Measurements from ENCODE around the gene MGAT5B. TPM values are rescaled to one million over a fixed set of nuclear protein-coding genes. Genes with fewer than 3 reads are reported as not detected.
"Not testable (repeated sequence)": the region's sequence is repeated elsewhere in the genome, so short reads cannot be mapped to it uniquely, and the experiment has no call there.

MGAT5B gene
- total and polyA plus RNA-seq, 9 donors, result 0.40 to 1.1 (median 0.87) TPM

- Histone ChIP-seq H3K4me3 (ENCODE audit: low read length) (peak overlapping the region; percentile 29), H3K36me3 (ENCODE audit: control insufficient read depth, insufficient read depth, low read length) (no peaks in the 10 kb centered on the region), H3K4me1 (ENCODE audit: control insufficient read depth, insufficient read depth, low read length) (peaks cover 25% of the 10 kb centered on the region), H3K27me3 (ENCODE audit: control insufficient read depth, insufficient read depth, low read length) (peaks cover 45% of the 10 kb centered on the region), H3K27ac (ENCODE audit: low read length) (no peak overlapping the region), H3K9me3 (replicated peaks; ENCODE audit: control insufficient read depth, low read depth, low read length) (no peaks in the 10 kb centered on the region)
- peak; percentile 54 for DNase-seq
- 4% methylated on average over 33 of the region's 45 CpGs for WGBS (ENCODE audit: insufficient coverage)
Measured at GRCh38 chr17:76968707-76969597, 100.7 kb downstream of the MGAT5B start.

GRCh38 chr17:76969598-76970172, 101.5 kb downstream of the MGAT5B start:
- no peaks in the 10 kb centered on the region for H3K9me3 ChIP-seq (replicated peaks; ENCODE audit: control insufficient read depth, low read depth, low read length)
- DNase-seq, result peak; percentile 39
- H3K36me3 ChIP-seq (ENCODE audit: control insufficient read depth, insufficient read depth, low read length), result no peaks in the 10 kb centered on the region
- H3K27me3 ChIP-seq (ENCODE audit: control insufficient read depth, insufficient read depth, low read length), result peaks cover 45% of the 10 kb centered on the region
- peaks cover 25% of the 10 kb centered on the region for H3K4me1 ChIP-seq (ENCODE audit: control insufficient read depth, insufficient read depth, low read length)
- H3K4me3 ChIP-seq (ENCODE audit: low read length), result peak overlapping the region; percentile 29
- 3% methylated on average over 6 of the region's 13 CpGs for WGBS (ENCODE audit: insufficient coverage)
- no peak overlapping the region for H3K27ac ChIP-seq (ENCODE audit: low read length)

GRCh38 chr17:76970228-76970627, 102.0 kb downstream of the MGAT5B start:
- DNase-seq; H3K4me3 ChIP-seq (ENCODE audit: low read length); H3K36me3 ChIP-seq (ENCODE audit: control insufficient read depth, insufficient read depth, low read length); H3K9me3 ChIP-seq (replicated peaks; ENCODE audit: control insufficient read depth, low read depth, low read length); H3K27ac ChIP-seq (ENCODE audit: low read length): not testable (repeated sequence)
- H3K27me3 ChIP-seq (ENCODE audit: control insufficient read depth, insufficient read depth, low read length), result peaks cover 45% of the 10 kb centered on the region
- 88% methylated on average over 1 of the region's 5 CpGs for WGBS (ENCODE audit: insufficient coverage)
- peaks cover 25% of the 10 kb centered on the region for H3K4me1 ChIP-seq (ENCODE audit: control insufficient read depth, insufficient read depth, low read length)

DNA sequence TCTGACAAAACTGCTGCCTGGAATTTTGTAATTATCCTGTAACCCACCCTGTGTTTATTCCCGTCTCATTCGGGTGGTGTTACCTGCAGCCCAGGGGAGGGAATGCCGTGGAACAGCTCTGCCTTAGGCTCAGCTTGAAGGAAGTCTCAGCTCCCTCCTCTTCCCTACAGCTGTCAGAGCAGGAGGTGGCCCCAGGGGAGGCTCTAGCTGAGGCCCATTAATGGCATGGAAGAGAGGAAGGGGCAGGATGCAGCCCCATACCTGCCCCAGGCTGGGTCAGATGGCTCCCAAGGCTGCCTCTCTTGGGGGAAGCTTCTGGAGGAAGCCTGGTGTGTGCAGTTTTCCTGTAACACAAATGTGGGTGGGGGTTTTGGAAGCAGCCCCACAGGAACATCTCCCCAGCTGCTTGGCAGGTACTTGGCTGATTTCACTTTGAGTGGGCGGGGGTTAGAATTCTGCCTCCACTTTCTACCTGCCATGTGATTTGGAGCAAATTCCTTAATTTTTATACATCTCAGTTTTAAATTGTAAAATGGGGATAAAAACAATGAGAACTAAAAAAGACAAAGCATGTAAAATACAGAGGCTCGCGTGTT, 103.9 kb downstream of the MGAT5B start:
- DNase-seq, result no peak
- Histone ChIP-seq H3K4me1 (ENCODE audit: control insufficient read depth, insufficient read depth, low read length) (peaks cover 25% of the 10 kb centered on the region), H3K36me3 (ENCODE audit: control insufficient read depth, insufficient read depth, low read length) (no peaks in the 10 kb centered on the region), H3K27me3 (ENCODE audit: control insufficient read depth, insufficient read depth, low read length) (peaks cover 35% of the 10 kb centered on the region), H3K9me3 (replicated peaks; ENCODE audit: control insufficient read depth, low read depth, low read length) (no peaks in the 10 kb centered on the region), H3K27ac (ENCODE audit: low read length) (no peak overlapping the region), H3K4me3 (ENCODE audit: low read length) (no peak overlapping the region)
- 32% methylated on average over 3 of the region's 6 CpGs for WGBS (ENCODE audit: insufficient coverage)

DNA sequence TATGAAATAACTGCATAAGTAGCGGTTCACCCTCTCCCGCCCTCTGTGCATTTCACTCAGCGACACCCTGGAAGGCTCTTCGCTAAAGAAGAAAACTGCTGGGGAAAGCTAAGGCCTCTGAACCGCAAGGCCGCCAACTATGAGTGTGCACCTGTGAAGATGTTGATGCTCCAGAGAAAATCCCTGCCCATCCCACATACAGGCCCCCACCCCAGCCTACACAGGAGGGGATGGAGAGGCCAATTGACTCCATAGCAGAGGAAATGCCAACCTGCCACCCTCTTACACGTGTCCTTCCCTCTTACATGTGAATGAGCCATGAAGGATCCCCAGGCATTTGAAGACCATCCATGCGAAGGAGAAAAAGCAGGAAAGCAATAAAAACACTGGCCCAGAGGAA, 104.8 kb downstream of the MGAT5B start:
- peaks cover 25% of the 10 kb centered on the region for H3K4me1 ChIP-seq (ENCODE audit: control insufficient read depth, insufficient read depth, low read length)
- 40% methylated on average over 1 of the region's 8 CpGs for WGBS (ENCODE audit: insufficient coverage)
- H3K27ac ChIP-seq (ENCODE audit: low read length), result no peak overlapping the region
- H3K9me3 ChIP-seq (replicated peaks; ENCODE audit: control insufficient read depth, low read depth, low read length), result no peaks in the 10 kb centered on the region
- H3K36me3 ChIP-seq (ENCODE audit: control insufficient read depth, insufficient read depth, low read length), result no peaks in the 10 kb centered on the region
- DNase-seq, result peak; percentile 15
- H3K27me3 ChIP-seq (ENCODE audit: control insufficient read depth, insufficient read depth, low read length), result peaks cover 29% of the 10 kb centered on the region
- no peak overlapping the region for H3K4me3 ChIP-seq (ENCODE audit: low read length)

DNA sequence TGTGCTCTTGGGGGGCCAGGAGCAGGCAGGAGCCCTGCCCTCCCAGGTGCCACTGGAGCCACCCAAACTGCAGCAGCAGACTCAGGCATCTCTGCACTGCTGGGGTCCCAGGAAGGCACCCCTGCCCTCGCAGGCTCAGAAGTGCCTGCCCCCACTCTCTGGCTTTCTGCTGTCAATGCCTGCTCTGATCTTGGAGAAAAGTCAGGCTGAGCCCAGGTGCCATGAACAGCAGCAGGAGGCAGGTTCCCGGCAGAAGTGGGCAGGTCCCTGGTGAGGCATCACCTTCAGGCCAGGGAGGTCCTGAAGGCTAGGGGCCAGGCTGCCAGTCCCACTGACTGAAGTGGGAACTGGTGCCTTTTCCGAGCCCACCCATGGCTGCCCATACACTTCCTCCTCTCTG, 106.5 kb downstream of the MGAT5B start:
- 86% methylated on average over 3 of the region's 3 CpGs for WGBS (ENCODE audit: insufficient coverage)
- H3K36me3 ChIP-seq (ENCODE audit: control insufficient read depth, insufficient read depth, low read length), result no peaks in the 10 kb centered on the region
- no peak overlapping the region for H3K27ac ChIP-seq (ENCODE audit: low read length)
- H3K4me3 ChIP-seq (ENCODE audit: low read length), result no peak overlapping the region
- no peak for DNase-seq
- peaks cover 13% of the 10 kb centered on the region for H3K27me3 ChIP-seq (ENCODE audit: control insufficient read depth, insufficient read depth, low read length)
- H3K9me3 ChIP-seq (replicated peaks; ENCODE audit: control insufficient read depth, low read depth, low read length), result no peaks in the 10 kb centered on the region
- H3K4me1 ChIP-seq (ENCODE audit: control insufficient read depth, insufficient read depth, low read length), result peaks cover 12% of the 10 kb centered on the region

DNA sequence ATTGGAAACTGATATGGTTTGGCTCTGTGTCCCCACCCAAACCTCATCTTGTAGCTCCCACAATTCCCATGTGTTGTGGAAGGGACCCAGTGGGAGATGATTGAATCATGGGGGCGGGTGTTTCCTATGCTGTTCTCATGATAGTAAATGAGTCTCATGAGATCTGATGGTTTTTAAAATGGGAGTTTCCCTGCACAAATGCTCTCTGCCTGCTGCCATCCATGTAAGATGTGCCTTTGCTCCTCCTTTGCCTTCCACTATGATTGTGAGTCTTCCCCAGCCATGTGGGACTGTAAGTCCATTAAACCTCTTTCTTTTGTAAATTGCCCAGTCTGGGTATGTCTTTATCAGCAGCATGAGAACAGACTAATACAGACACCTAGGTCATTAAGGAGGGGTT, 109.8 kb downstream of the MGAT5B start:
- H3K4me1 ChIP-seq (ENCODE audit: control insufficient read depth, insufficient read depth, low read length); DNase-seq; H3K4me3 ChIP-seq (ENCODE audit: low read length); H3K27me3 ChIP-seq (ENCODE audit: control insufficient read depth, insufficient read depth, low read length); H3K36me3 ChIP-seq (ENCODE audit: control insufficient read depth, insufficient read depth, low read length); H3K27ac ChIP-seq (ENCODE audit: low read length); H3K9me3 ChIP-seq (replicated peaks; ENCODE audit: control insufficient read depth, low read depth, low read length): not testable (repeated sequence)
- WGBS (ENCODE audit: insufficient coverage), result no CpG with 5 or more reads among the region's 1 CpG

DNA sequence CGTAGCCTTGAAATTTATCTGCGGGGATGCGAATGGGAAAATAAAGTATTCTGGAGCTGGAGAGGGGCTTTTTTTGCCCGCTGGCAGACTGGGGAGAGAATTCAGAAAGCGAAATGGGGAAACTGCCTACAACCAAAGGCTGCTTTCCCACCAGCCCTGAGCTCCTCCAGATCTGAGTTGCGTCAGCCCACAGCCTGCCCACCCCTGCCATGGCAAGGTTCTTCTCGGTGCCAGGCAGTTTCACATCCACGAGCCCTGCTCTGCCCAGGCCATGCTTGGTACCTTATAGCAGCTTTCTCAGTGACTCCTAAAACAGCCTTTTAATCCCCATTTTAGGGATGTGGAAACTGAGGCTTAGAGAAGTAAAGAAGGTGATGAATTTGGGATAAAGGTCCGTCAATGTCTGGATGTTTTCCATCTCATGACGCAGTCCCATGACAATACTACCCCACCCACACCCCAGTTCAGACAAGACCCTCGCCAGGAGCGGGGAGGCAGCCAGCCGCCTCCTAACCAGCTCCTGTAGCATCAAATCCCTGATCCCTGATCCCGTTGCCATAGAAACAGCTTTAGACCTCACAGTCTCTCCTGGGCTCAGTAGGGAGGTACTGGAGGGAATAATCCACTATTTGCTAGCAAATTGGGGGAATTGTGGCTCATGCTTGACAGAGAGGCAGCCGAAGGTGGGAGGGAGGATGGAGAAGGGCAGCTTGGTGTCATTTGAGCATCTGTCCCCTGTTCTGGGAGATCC, 113.5 kb downstream of the MGAT5B start:
- Histone ChIP-seq H3K4me1 (ENCODE audit: control insufficient read depth, insufficient read depth, low read length) (peaks cover 4% of the 10 kb centered on the region), H3K27me3 (ENCODE audit: control insufficient read depth, insufficient read depth, low read length) (peaks cover 6% of the 10 kb centered on the region), H3K4me3 (ENCODE audit: low read length) (no peak overlapping the region), H3K36me3 (ENCODE audit: control insufficient read depth, insufficient read depth, low read length) (no peaks in the 10 kb centered on the region), H3K27ac (ENCODE audit: low read length) (no peak overlapping the region), H3K9me3 (replicated peaks; ENCODE audit: control insufficient read depth, low read depth, low read length) (no peaks in the 10 kb centered on the region)
- DNase-seq, result no peak
- WGBS (ENCODE audit: insufficient coverage), result 51% methylated on average over 5 of the region's 15 CpGs

DNA sequence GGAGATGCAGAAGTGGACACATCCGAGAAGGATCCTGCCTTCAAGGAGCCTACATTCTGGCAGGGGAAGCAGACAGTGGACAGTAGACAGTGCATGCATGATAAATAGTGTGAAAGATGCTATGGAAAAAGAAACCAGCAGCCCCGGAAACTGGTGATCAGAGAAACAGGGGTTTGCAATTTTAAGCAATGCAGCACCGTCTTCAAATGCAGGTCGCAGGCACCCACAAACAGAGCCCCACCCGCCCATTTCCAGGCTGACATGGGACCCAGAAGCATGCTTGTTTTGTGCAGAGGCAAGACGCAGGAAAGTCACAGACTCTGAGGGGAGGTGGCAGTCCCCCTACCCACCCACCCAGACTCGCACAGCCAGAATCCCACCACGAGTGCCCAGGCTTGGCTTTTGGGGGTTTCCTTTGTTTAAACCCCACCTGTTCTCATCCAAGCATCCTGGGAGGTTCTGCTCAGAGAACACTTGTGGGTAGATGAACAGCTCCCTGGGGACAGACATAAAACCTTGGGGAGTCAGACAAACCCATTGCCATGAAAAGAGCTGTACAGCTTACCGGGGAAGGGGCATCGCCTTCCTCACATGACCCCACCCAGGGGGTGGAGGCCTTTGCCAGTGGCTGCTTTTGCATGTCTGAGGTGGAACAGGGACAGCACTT, 114.3 kb downstream of the MGAT5B start:
- no peak for DNase-seq
- no peaks in the 10 kb centered on the region for H3K9me3 ChIP-seq (replicated peaks; ENCODE audit: control insufficient read depth, low read depth, low read length)
- no peaks in the 10 kb centered on the region for H3K36me3 ChIP-seq (ENCODE audit: control insufficient read depth, insufficient read depth, low read length)
- H3K27me3 ChIP-seq (ENCODE audit: control insufficient read depth, insufficient read depth, low read length), result peaks cover 3% of the 10 kb centered on the region
- H3K27ac ChIP-seq (ENCODE audit: low read length), result no peak overlapping the region
- WGBS (ENCODE audit: insufficient coverage), result 68% methylated on average over 5 of the region's 10 CpGs
- H3K4me1 ChIP-seq (ENCODE audit: control insufficient read depth, insufficient read depth, low read length), result peaks cover 4% of the 10 kb centered on the region
- no peak overlapping the region for H3K4me3 ChIP-seq (ENCODE audit: low read length)
